KOPT-K1 (cell line): ENCODE results near the gene IGFL1.
"Not testable (repeated sequence)": the region's sequence is repeated elsewhere in the genome, so short reads cannot be mapped to it uniquely, and the experiment has no call there.

Experiments
- H3K27ac ChIP-seq: fragments of 200-600 bp; sonication (generic); 2 replicates; pipeline ENCODE4 v1.5.1; 2016; ENCODE audit warnings: antibody characterized with exemption, mild to moderate bottlenecking, low read depth, low read length; ENCODE audit not compliant: poor library complexity, severe bottlenecking
- H3K36me3 ChIP-seq: fragments of 200-600 bp; sonication (generic); 2 replicates; pipeline ENCODE4 v1.5.1; 2017; ENCODE audit warnings: antibody characterized with exemption, mild to moderate bottlenecking, low read length, moderate library complexity; ENCODE audit not compliant: insufficient read depth
- H3K9me3 ChIP-seq: fragments of 200-600 bp; sonication (generic); 2 replicates; pipeline ENCODE4 v1.5.1; 2017; ENCODE audit warnings: antibody characterized with exemption, low read length, mild to moderate bottlenecking; ENCODE audit not compliant: insufficient read depth, poor library complexity, severe bottlenecking

Gene IGFL1

DNA sequence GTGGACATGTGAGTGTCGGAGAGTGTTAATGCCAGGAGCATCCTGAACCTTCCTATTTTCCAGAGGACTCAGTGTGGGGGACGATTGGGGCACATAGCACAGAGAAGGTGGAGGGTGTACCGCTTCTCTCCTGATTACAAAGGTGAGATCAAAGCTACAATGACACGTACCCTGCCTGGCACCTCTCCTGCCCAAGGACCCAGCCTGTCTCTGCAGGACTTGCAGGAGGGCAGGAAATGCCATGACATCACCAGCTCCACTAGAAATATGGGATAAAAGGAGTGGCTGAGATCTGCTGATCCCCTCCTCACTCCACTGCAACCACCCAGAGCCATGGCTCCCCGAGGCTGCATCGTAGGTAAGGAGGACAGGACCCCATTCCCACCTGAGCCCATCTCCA is at the start of gene IGFL1:
Gene IGFL1, plus strand, starts transcription at position 301 of the 400 bp plus-strand sequence. Its CDS starts 33 bp downstream, at position 334.
- Histone ChIP-seq H3K36me3 (no peaks in the 10 kb centered on the region), H3K9me3 (no peaks in the 10 kb centered on the region), H3K27ac (no peak within 1 kb of the TSS)

DNA sequence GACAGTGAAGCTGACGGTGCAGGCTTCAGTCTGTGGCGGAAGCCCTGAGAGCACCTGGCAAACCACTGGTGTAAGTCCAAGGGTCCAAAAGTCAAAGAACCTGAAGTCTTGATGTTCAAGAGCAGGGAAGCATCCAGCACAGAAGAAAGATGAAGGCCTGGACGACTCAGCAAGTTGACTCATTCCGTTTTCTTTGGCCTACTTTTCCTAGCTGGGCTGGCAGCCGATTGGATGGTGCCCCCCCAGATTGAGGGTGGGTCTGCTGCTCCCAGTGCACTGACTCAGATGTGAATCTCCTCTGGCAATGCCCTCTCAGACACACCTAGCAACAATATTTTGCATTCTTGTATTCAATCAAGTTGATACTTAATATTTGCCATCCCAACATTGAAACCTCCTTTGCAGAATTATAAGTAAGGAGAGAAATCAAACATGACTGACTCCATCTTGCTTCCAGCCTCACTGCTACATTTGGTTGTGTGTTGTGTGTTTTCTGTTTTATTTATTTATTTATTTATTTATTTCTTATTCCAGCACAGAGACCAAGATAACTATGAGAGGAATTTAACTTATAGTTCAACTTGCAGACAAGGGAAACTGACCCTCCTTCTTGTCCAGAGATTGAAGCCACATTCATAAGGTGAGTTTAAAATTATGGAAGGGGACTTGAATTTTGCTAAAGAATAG is 48.7 kb upstream of the IGFL1 start:
- Histone ChIP-seq H3K36me3 (no peaks in the 10 kb centered on the region), H3K9me3 (no peaks in the 10 kb centered on the region), H3K27ac (no peak overlapping the region)

DNA sequence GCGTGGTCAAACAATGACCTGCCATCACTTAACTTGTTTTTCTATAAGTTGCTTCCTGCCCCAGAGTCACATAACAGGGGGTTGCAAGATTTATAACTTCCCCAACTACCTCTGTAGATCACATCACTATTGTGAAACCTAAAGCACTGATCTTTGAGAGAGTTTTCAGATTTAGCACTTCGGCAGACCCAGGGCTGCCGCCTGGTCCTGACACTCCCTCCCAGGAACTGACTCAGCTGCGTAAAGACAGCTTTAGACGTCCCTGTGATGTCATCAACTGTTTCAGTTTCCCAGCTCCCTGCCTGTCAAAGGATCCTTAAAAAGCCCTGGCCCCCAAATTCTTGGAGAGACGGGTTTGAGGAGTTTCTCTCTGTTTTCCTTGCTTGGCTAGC is 48.2 kb upstream of the IGFL1 start:
- H3K27ac ChIP-seq, result no peak overlapping the region
- no peaks in the 10 kb centered on the region for H3K9me3 ChIP-seq
- H3K36me3 ChIP-seq, result no peaks in the 10 kb centered on the region

DNA sequence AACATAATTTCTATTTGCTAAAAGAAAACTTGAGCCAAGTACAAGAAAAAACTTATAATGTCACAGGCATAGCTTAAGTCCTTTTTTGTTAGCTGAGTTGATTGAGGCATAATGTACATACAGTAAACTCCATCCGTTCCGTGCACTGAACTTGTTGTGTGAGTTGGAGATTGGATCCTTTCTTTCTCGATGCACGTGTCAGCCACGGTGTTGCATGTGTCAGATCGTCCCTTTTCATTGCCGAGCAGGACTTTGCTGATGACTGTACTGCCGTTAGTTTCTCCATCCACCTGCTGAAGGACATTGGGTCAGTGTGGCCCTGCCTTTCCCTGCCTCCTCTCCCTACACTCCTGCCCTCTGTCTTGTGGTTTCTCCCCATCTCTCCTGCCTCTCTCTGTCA is 47.1 kb upstream of the IGFL1 start:
- Histone ChIP-seq H3K36me3 (no peaks in the 10 kb centered on the region), H3K27ac (no peak overlapping the region), H3K9me3 (no peaks in the 10 kb centered on the region)

DNA sequence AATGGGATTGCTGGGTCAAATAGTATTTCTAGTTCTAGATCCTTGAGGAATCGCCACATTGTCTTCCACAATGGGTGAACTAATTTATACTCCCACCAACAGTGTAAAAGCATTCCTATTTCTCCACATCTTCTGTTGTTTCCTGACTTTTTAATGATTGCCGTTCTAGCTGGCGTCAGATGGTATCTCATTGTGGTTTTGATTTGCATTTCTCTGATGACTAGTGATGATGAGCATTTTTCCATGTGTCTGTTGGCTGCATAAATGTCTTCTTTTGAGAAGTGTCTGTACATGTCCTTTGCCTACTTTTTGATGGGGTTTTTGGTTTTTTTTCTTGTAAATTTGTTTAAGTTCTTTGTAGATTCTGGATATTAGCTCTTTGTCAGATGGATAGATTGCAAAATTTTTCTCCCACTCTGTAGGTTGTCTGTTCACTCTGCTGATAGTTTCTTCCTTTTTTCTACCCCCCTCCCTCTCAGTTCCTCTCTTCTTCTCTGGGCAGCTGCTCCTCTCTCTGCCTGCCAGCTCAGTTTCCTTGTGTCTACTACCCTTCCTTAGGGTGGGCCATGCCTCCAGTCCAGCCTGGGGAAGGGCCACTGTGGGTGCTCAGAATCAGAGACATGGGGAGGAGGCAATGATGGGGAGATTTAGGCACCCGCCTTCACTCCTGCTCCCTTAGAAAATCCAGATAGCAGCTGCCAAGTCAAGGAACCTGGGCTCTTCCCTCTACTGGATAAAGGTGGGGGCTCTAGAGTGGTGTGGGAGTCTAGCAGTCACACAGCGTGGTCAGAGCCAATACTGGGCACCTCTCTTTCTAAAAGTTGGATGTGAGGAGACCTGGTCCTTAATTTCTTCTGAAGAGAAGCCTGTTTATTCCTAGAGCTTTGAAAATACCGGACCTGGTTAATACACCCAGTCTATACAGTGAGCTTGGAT is 44.5 kb upstream of the IGFL1 start:
- H3K27ac ChIP-seq, H3K36me3 ChIP-seq, H3K9me3 ChIP-seq: not testable (repeated sequence)

DNA sequence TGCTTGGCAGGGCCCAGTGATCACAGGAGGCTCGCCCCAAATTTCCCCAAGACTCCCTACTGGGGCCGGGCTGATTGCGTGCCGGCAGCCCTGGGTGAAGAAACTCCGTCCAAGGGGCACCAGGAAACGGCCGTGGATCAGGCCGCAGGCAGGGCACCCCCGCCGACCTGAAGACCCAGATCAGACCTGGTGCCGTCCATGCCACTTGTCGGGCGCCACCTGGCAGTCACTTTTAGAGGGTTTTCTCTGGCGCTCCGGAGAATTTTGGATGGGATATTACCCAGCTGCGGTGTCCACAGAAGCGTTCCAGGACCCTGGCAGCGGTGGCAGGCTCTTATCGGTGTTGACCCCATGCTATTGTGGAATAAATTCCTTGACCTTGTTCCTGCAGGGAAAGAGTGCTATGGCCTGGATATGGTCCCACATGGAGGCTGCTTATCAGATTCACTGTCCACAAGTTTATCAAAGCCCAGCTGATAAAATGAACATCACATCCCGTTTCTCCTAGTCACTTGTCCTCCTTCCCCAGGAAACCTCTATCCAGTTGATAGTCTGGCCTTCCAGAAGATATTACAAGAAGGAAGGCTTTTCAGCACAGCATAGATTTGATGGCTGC is 43.3 kb upstream of the IGFL1 start:
- no peak overlapping the region for H3K27ac ChIP-seq
- no peaks in the 10 kb centered on the region for H3K9me3 ChIP-seq
- no peaks in the 10 kb centered on the region for H3K36me3 ChIP-seq

DNA sequence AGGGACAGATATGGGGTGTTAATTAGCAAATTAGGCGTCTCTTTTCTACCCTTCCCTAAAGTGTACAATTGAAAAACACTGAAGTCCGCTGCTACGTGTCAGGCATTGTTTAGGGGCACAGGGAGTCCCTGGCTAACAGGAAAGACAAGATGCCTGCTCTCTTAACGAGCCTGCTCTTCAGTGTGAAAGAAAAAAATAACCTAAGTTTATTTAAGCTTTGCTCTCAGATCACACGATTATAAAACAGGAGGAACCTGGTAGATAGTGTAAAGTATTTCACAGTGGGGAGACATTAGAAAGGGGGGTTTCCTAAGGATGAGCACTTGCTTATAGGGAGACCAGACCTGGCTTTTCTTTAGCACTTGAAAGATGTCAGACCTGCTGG is 42.8 kb upstream of the IGFL1 start:
- no peak overlapping the region for H3K27ac ChIP-seq
- H3K9me3 ChIP-seq, result no peaks in the 10 kb centered on the region
- H3K36me3 ChIP-seq, result no peaks in the 10 kb centered on the region

DNA sequence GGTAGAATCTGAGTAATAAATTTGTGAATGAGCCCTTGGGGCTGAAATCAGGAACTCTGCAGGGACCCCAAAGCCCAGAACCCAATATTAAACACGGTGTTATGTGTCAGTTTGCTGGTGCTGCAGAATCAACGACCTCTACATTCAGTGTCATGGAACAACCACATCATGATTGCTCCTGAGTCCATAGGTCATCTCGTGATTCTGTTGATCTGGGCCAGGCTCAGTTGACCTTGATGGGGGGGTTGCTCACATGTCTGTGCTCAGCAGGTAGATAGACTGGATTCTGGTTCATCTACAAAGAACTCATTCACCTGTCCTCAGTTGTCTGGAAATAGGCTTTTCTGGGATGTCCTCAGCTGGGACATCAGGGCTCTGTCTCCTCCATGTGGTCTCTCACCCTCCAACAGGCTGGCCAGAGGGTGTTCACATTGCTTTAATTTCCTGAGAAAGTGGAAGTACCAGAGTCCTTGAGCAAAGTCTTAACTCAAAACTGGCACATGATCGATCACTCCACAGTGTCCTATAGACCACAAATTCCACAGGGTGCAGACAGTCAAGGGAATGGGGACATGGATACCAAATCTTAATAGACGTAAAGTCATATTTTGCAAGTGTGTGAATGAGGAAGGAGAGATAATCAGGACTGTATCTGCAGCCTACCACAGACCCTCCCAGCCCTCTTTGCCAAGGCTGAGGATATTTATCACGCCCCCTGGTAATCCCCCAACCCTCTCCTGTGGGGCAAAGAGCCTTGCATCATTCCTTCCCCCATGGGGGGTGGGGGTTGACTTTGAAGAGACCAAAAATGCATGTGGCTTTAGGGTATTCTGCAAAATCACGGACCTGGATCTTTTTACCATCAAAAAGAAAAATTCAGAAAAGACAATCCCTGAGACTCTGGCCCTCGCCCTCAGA is 39.3 kb upstream of the IGFL1 start:
- H3K27ac ChIP-seq, result no peak overlapping the region
- no peaks in the 10 kb centered on the region for H3K36me3 ChIP-seq
- H3K9me3 ChIP-seq, result no peaks in the 10 kb centered on the region

DNA sequence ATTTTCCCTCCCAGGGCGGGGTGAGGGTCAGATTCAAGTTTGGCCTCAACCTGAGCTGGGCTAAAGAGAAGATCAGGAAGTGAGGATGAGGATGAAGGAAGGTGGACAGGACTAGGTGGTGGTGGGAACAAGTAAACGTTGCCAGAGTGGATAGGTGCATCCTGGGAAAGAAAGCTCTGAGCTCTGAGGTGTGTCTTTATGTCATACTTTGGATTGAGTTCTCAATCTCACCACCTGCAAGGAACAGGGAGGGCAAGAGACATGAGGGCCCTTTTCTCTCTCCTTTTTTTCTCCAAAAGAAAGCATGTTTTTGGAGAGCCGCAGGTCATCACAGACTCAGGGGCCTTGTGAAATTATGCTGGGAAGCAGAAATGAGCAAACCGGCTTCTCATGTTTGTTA is 38.2 kb upstream of the IGFL1 start:
- no peaks in the 10 kb centered on the region for H3K9me3 ChIP-seq
- H3K27ac ChIP-seq, result no peak overlapping the region
- no peaks in the 10 kb centered on the region for H3K36me3 ChIP-seq

DNA sequence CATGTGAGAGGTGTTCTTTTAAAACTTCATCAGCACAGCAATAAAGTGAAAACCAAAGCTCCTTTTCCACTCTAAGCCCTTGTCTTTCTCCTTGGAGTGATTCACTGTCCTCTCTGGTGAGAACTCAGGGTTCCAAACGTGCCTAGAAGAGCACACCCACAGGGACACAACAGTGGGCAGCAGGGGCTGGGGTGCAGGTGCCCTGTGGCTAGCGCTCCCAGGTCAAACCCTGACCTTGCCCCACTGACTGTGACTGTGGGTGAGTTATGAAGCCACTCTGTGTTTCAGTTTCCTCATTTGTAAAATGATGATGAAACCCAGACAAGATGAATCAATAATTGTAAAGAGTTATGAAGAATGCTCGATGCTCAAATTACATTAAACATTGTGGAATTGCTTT is 37.6 kb upstream of the IGFL1 start:
- no peaks in the 10 kb centered on the region for H3K36me3 ChIP-seq
- H3K27ac ChIP-seq, result no peak overlapping the region
- H3K9me3 ChIP-seq, result no peaks in the 10 kb centered on the region

DNA sequence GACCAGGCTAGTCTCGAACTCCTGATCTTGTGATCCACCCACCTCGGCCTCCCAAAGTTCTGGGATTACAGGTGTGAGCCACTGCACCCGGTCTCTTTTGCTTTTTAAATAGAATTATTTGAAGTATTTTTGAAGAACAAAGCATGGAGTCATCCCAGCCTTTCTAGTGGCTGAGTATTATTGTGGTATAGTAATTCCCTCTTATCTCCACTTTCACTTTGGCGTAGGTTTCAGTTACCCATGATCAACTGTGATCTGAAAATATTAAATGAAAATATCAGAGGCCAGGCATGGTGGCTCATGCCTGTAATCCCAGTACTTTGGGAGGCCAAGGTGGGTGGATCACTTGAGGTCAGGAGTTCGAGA is 36.9 kb upstream of the IGFL1 start:
- not testable (repeated sequence) for H3K36me3 ChIP-seq, H3K9me3 ChIP-seq, H3K27ac ChIP-seq

DNA sequence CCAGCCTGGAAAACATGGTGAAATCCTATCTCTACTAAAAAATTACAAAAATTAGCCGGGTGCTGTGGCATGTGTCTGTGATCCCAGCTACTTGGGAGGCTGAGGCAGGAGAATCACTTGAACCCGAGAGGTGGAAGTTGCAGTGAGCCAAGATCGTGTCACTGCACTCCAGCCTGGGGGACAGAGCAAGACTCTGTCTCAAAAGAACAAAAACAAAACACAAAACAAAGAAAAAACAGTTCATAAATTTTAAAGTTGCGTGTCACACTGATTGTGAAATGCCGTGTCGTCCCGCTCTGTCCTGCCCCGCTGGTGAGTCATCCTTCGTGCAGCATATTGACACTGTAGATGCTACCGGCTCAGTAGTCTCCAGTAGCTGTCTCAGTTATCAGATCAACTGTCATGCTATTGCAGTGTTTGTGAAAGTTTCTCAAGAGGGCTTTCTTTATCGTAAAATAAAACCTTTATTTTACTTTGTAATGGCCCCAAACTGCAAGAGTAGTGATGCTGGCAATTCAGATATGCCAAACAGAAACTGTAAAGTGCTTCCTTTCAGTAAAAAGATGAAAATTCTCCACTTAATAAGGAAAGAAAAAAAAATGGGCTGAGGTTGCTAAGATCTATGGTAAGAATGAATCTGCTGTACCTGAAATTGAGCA is 36.4 kb upstream of the IGFL1 start:
- H3K36me3 ChIP-seq, result no peaks in the 10 kb centered on the region
- H3K9me3 ChIP-seq, result no peaks in the 10 kb centered on the region
- H3K27ac ChIP-seq, result no peak overlapping the region

DNA sequence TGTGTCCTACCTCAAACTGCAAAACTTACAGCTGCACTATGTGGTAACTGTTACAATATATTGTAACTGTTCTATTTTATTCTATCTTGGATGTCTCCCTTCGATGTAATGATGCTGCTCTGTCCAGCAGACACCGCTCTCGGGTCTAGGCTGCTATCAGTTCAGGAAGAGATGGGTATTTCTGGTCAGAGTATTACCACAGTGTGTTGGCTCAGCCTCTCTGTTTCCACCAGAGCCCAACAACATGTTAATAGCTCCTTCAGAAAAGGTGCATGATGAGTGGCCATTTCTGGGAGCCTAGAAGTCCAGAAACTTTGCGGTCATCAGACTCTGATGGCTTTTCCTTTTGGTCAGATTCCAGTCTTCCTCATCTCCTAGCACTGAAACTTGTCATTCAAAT is 35.9 kb upstream of the IGFL1 start:
- no peak overlapping the region for H3K27ac ChIP-seq
- no peaks in the 10 kb centered on the region for H3K36me3 ChIP-seq
- H3K9me3 ChIP-seq, result no peaks in the 10 kb centered on the region

DNA sequence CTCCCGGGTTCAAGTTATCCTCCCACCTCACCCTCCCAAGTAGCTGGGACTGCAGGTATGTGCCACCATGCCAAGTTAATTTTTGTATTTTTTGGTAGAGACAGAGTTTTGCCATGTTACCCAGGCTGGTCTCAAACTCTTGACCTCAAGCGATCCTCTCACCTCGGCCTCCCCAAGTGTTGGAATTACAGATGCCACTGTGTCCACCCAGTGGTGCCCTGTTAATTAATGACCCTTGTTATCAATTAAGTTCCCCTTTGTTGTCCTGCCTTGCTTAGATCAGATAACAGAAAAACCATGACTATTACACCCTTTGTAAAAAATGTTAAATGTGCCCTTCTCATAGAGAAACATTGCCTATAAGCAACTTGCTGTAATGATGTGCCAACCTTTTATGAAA is 34.4 kb upstream of the IGFL1 start:
- Histone ChIP-seq H3K36me3 (no peaks in the 10 kb centered on the region), H3K27ac (no peak overlapping the region), H3K9me3 (no peaks in the 10 kb centered on the region)
